GM23338 (cell line): ENCODE data around the gene CGRRF1. TPM values are rescaled to one million over a fixed set of nuclear protein-coding genes. Genes with fewer than 3 reads are reported as not detected.
A peak's percentile ranks its signal among the peaks of the same experiment; 100 is the strongest.

Experiments used
- ATAC-seq: fragments of 200-7000 bp; cut with Tn5 transposase; 3 replicates; pipeline ENCODE4 v1.9.1; 2020
- DNase-seq: peaks from one replicate; pipeline ENCODE4 v3.0.0-alpha.2; 2015; ENCODE audit warnings: low spot score
- H2AFZ ChIP-seq: fragments of 200-600 bp; sonication (generic); 2 replicates; pipeline ENCODE4 v1.8.0; 2016; ENCODE audit warnings: antibody characterized with exemption, mild to moderate bottlenecking, moderate library complexity
- H3F3A ChIP-seq: fragments of 200-600 bp; sonication (generic); replicated peaks from 2 replicates; pipeline ENCODE4 v1.8.0; 2017; ENCODE audit warnings: antibody characterized with exemption, mixed run types, low read depth
- H3K27ac ChIP-seq: fragments of 200-600 bp; sonication (generic); 2 replicates; pipeline ENCODE4 v1.6.1; 2016; ENCODE audit warnings: low read depth
- H3K27me3 ChIP-seq: fragments of 200-600 bp; sonication (generic); 2 replicates; pipeline ENCODE4 v1.8.0; 2016; ENCODE audit warnings: mild to moderate bottlenecking, mixed run types, moderate library complexity; ENCODE audit not compliant: insufficient read depth
- H3K36me3 ChIP-seq: fragments of 200-600 bp; sonication (generic); 2 replicates; pipeline ENCODE4 v1.8.0; 2016; ENCODE audit warnings: mild to moderate bottlenecking; ENCODE audit not compliant: insufficient read depth
- H3K4me1 ChIP-seq: fragments of 200-600 bp; sonication (generic); 2 replicates; pipeline ENCODE4 v1.8.0; 2016; ENCODE audit warnings: mild to moderate bottlenecking, moderate library complexity; ENCODE audit not compliant: insufficient read depth
- H3K4me2 ChIP-seq: fragments of 200-600 bp; sonication (generic); 2 replicates; pipeline ENCODE4 v1.7.1; 2017; ENCODE audit warnings: mixed run types
- H3K4me3 ChIP-seq: fragments of 200-600 bp; sonication (generic); 2 replicates; pipeline ENCODE4 v1.6.1; 2016; ENCODE audit warnings: mixed run types
- H3K79me2 ChIP-seq: fragments of 200-600 bp; sonication (generic); replicated peaks from 2 replicates; pipeline ENCODE4 v1.8.0; 2017; ENCODE audit warnings: mild to moderate bottlenecking; ENCODE audit not compliant: insufficient read depth
- H3K9me2 ChIP-seq: fragments of 200-600 bp; sonication (generic); 2 replicates; pipeline ENCODE4 v1.8.0; 2017; ENCODE audit not compliant: insufficient read depth
- H4K20me1 ChIP-seq: fragments of 200-600 bp; sonication (generic); replicated peaks from 2 replicates; pipeline ENCODE4 v1.8.0; 2017; ENCODE audit warnings: mild to moderate bottlenecking; ENCODE audit not compliant: insufficient read depth
- H3K27ac Mint-ChIP-seq: 2 replicates; pipeline ENCODE4 v1.8.0; 2020; ENCODE audit warnings: inconsistent platforms, mild to moderate bottlenecking, moderate library complexity, mixed read lengths
- H3K27me3 Mint-ChIP-seq: 3 replicates; pipeline ENCODE4 v1.8.0; 2022; ENCODE audit warnings: low read depth, mild to moderate bottlenecking, moderate library complexity, mixed read lengths, inconsistent platforms; ENCODE audit not compliant: insufficient read depth, poor library complexity
- H3K36me3 Mint-ChIP-seq: 3 replicates; pipeline ENCODE4 v1.8.0; 2021; ENCODE audit warnings: low read depth, mild to moderate bottlenecking, inconsistent platforms, moderate library complexity, mixed read lengths
- H3K4me1 Mint-ChIP-seq: 3 replicates; pipeline ENCODE4 v1.8.0; 2020; ENCODE audit warnings: mild to moderate bottlenecking, inconsistent platforms, mixed read lengths
- H3K4me3 Mint-ChIP-seq: 3 replicates; pipeline ENCODE4 v1.8.0; 2021; ENCODE audit warnings: moderate library complexity, mild to moderate bottlenecking, inconsistent platforms, mixed read lengths
- H3K9me3 Mint-ChIP-seq: 3 replicates; pipeline ENCODE4 v1.8.0; 2020; ENCODE audit warnings: moderate library complexity, mild to moderate bottlenecking, inconsistent platforms, mixed read lengths
- CTCF ChIP-seq, 2 experiments: fragments of 200-600 bp in 1 of 2; sonication (generic) in 1 of 2; conservative IDR thresholded peaks; 2 replicates each; pipeline versions ENCODE4 v1.5.1 to v1.6.1; 2016 to 2017; ENCODE audit warnings: antibody characterized with exemption in 2 of 2, low read depth in 2 of 2, mild to moderate bottlenecking in 2 of 2, moderate library complexity in 1 of 2
- ETS1 ChIP-seq: IDR thresholded peaks from 2 replicates; pipeline ENCODE4 v1.6.1; 2016; ENCODE audit warnings: antibody characterized with exemption
- EZH2 ChIP-seq: fragments of 200-600 bp; sonication (generic); IDR thresholded peaks from one replicate; pipeline ENCODE4 v1.8.0; 2017; ENCODE audit warnings: antibody characterized with exemption, mild to moderate bottlenecking, low read depth; ENCODE audit not compliant: unreplicated experiment
- JUNB ChIP-seq: IDR thresholded peaks from one replicate; pipeline ENCODE4 v1.6.1; 2016; ENCODE audit warnings: antibody characterized with exemption; ENCODE audit not compliant: unreplicated experiment
- POLR2AphosphoS5 ChIP-seq: IDR thresholded peaks from 2 replicates; pipeline ENCODE4 v1.6.1; 2016; ENCODE audit warnings: antibody characterized with exemption, low read depth
- REST ChIP-seq: IDR thresholded peaks from one replicate; pipeline ENCODE4 v1.6.1; 2018; ENCODE audit warnings: antibody characterized with exemption; ENCODE audit not compliant: unreplicated experiment
- ZNF114 ChIP-seq: fragments of 250-450 bp; sonication (Bioruptor Pico); IDR thresholded peaks from 2 replicates; pipeline ENCODE4 v1.5.0; 2020; ENCODE audit warnings: mild to moderate bottlenecking, moderate library complexity
- ZNF331 ChIP-seq: fragments of 250-450 bp; sonication (Bioruptor Pico); IDR thresholded peaks from 2 replicates; pipeline ENCODE4 v1.5.0; 2020; ENCODE audit warnings: low read depth, mild to moderate bottlenecking, moderate library complexity
- polyA plus RNA-seq: library from polyadenylated mRNA; unstranded; fragments of >200 nt; fragmentation: Nextera tagmentation; extraction: Ambion mirVana; gene quantifications from 2 replicates; pipeline ENCODE4 v1.2.1, GENCODE V29; 2016
- total RNA-seq: library from RNA; depleted of rRNA; stranded (reverse); fragments of >200 nt; shearing (Covaris generic); gene quantifications from 2 replicates; pipeline ENCODE4 v1.2.3, GENCODE V29; 2014

Gene CGRRF1
- total and polyA plus RNA-seq, 2 experiments from 2014 or later, result 18.8 to 28.3 TPM

DNA sequence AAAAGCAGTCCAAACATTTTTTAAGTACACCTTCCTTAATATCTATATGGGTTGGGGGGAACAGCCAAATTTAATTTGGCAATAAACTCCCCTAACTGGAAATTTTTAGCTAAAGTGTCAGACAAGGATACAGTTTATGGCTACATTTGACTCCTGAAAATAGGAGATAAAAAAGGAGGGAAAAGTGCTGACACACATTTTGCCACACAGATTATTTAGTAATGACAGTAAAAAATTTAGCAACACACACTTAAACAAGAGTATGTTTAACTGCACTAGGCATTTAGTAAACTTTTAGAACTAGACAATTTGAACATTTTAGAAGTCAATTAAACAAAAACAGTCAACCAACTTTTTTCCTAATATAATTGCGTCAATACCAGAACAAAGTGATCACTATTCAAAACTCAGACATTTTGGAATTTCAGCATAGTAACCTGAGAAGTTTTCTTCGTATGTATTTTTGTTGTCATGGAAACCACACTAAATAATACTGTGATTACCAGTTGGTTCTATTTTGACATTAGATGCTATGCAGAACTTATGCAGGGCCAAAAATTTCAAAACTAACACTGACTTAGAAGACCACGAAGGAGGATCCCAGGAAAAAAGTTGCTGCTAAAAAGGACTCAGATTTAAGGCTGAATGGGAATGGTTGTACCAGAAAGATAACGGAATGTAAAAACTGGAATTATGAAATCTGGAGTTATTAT, 34.4 kb upstream of the CGRRF1 start:
- peaks cover 9% of the 10 kb centered on the region for H3K36me3 ChIP-seq
- no peaks in the 10 kb centered on the region for H3K27me3 ChIP-seq
- DNase-seq, result no peak
- H3K79me2 ChIP-seq, result no peaks in the 10 kb centered on the region
- Mint-ChIP-seq H3K27me3 (no peaks in the 10 kb centered on the region), H3K4me3 (no peak overlapping the region), H3K9me3 (no peaks in the 10 kb centered on the region), H3K36me3 (peaks cover 11% of the 10 kb centered on the region; the same call in 2 of the 3 replicates), H3K27ac (peak overlapping the region; percentile 10; the same call in 1 of the 2 replicates), H3K4me1 (peaks cover 13% of the 10 kb centered on the region; the same call in 2 of the 3 replicates)
- TF ChIP-seq ETS1 (no peak), CTCF (conservative IDR thresholded peaks at IDR 0.05; ENCODE audit: low read depth in 2 of 2) (no peak), EZH2 (no peak), JUNB (no peak), POLR2AphosphoS5 (no peak), ZNF331 (CRISPR knock-in tag) (no peak)
- no peak for ATAC-seq
- H3K4me3 ChIP-seq, result no peak overlapping the region
- H3F3A ChIP-seq, result no peaks in the 10 kb centered on the region
- H3K4me1 ChIP-seq, result no peaks in the 10 kb centered on the region
- 0 out of 2 replicates have a peak overlapping the region, but pooled peaks have one; percentile 27 for H3K27ac ChIP-seq
- no peaks in the 10 kb centered on the region for H3K9me2 ChIP-seq
- H2AFZ ChIP-seq, result no peak overlapping the region
- H4K20me1 ChIP-seq, result no peaks in the 10 kb centered on the region; the same call in 1 of the 2 replicates
- no peak overlapping the region for H3K4me2 ChIP-seq

DNA sequence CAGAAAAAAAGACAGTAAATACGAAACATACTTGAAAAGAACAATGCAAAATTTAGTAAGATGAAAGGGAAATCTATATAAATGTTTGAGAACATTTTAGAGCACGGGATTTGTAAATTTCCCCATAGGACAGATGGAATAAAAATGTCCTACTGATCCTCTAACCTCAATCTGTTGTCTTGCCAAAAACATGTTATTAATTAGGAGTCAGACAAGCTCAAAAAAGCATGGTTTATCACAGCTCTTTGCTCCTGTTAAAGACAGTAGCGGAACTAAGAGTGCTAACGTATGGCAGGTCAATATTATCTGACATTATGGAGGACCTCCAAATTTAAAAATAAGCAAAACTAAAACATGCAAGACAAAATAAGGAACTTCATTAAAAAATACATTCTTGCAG, 33.8 kb upstream of the CGRRF1 start:
- Mint-ChIP-seq H3K36me3 (peaks cover 14% of the 10 kb centered on the region; the same call in 2 of the 3 replicates), H3K4me1 (peaks cover 13% of the 10 kb centered on the region; the same call in 2 of the 3 replicates), H3K9me3 (no peaks in the 10 kb centered on the region), H3K27ac (peak overlapping the region; percentile 10; the same call in 1 of the 2 replicates), H3K4me3 (no peak overlapping the region), H3K27me3 (no peaks in the 10 kb centered on the region)
- H3K27ac ChIP-seq, result no peak overlapping the region
- no peak for ATAC-seq
- peaks cover 9% of the 10 kb centered on the region for H3K36me3 ChIP-seq
- no peak overlapping the region for H3K4me3 ChIP-seq
- no peaks in the 10 kb centered on the region; the same call in 1 of the 2 replicates for H4K20me1 ChIP-seq
- no peak overlapping the region for H3K4me2 ChIP-seq
- no peaks in the 10 kb centered on the region for H3K4me1 ChIP-seq
- H2AFZ ChIP-seq, result no peak overlapping the region
- TF ChIP-seq POLR2AphosphoS5 (no peak), ZNF114 (CRISPR knock-in tag) (no peak), REST (no peak), ZNF331 (CRISPR knock-in tag) (no peak)
- H3K27me3 ChIP-seq, result no peaks in the 10 kb centered on the region
- H3K79me2 ChIP-seq, result no peaks in the 10 kb centered on the region
- H3F3A ChIP-seq, result no peaks in the 10 kb centered on the region
- no peaks in the 10 kb centered on the region for H3K9me2 ChIP-seq
- no peak for DNase-seq
